ACC112 (cell line): ENCODE data around the gene SPSB4.

Experiments used
- H2AFZ ChIP-seq: fragments of 200-600 bp; sonication (generic); one replicate; pipeline ENCODE4 v1.6.0; 2017; ENCODE audit warnings: antibody characterized with exemption, low read length; ENCODE audit not compliant: unreplicated experiment
- H3K27ac ChIP-seq: fragments of 200-600 bp; sonication (generic); 2 replicates; pipeline ENCODE4 v1.5.1; 2014; ENCODE audit warnings: low read depth, mild to moderate bottlenecking, antibody characterized with exemption, low read length, moderate library complexity
- H3K27me3 ChIP-seq: fragments of 200-600 bp; sonication (generic); 2 replicates; pipeline ENCODE4 v1.6.1; 2014; ENCODE audit warnings: mild to moderate bottlenecking, antibody characterized with exemption, low read length, moderate library complexity, mixed read lengths; ENCODE audit not compliant: insufficient read depth
- H3K36me3 ChIP-seq: fragments of 200-600 bp; sonication (generic); 2 replicates; pipeline ENCODE4 v1.6.1; 2016; ENCODE audit warnings: mild to moderate bottlenecking, antibody characterized with exemption, low read length, moderate library complexity, mixed read lengths; ENCODE audit not compliant: insufficient read depth
- H3K4me1 ChIP-seq: fragments of 200-600 bp; sonication (generic); one replicate; pipeline ENCODE4 v1.6.1; 2016; ENCODE audit warnings: low read length, mixed read lengths; ENCODE audit not compliant: insufficient read depth, unreplicated experiment, control insufficient read depth
- H3K4me3 ChIP-seq: fragments of 200-600 bp; sonication (generic); 2 replicates; pipeline ENCODE4 v1.5.1; 2014; ENCODE audit warnings: mild to moderate bottlenecking, low read depth, low read length
- H3K79me2 ChIP-seq: fragments of 200-600 bp; sonication (generic); one replicate; pipeline ENCODE4 v1.6.0; 2016; ENCODE audit warnings: low read length; ENCODE audit not compliant: control insufficient read depth, unreplicated experiment, insufficient read depth

The SPSB4 gene

DNA sequence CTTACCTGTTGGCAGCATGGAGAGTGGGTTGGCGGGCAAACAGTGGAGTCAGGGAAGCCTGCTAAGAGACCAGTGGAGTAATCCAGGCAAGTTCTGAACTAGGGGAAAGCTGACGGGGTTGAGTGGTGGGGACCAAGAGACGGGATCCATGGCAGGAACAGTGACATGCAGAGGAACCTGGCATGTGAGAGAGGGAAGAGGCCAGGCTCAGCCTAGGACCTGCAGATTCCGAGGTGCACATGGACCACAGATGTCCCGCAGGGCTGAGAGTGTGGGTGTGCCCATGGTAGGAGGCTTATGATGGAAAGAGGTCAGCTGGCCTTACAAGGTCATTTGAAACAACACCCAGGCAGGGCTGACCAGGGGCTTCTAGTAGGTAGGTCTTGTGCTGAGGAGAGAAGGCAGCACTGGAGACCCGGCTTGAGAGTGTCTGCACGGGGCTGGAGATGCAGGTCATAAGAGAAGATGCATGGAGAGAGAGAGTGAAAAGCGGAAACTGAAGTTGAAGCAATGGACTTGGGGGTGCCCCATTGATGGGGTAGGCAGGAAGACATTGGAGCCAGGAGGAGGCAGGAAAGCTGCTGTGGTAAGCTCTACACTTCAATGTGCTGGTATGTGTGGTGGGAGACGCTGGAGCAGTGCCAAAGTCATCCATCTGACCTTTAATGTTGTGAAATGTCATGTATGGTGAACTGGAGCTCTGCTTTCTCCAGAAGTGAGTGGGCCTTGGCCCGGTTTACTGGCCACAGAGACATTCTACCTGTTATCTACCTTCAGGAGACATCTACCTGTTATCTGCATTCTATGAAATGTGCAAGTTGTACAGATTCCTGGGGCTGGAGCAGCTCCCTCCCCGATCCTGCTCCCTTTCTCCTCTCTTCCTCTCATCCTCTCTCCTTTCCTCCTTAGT is 4.6 kb downstream of the SPSB4 start:
- Histone ChIP-seq H3K4me1 (no peaks in the 10 kb centered on the region), H3K36me3 (no peaks in the 10 kb centered on the region), H3K27me3 (peaks cover 88% of the 10 kb centered on the region), H3K79me2 (no peaks in the 10 kb centered on the region), H3K4me3 (no peak overlapping the region), H3K27ac (no peak overlapping the region), H2AFZ (no peak overlapping the region)

DNA sequence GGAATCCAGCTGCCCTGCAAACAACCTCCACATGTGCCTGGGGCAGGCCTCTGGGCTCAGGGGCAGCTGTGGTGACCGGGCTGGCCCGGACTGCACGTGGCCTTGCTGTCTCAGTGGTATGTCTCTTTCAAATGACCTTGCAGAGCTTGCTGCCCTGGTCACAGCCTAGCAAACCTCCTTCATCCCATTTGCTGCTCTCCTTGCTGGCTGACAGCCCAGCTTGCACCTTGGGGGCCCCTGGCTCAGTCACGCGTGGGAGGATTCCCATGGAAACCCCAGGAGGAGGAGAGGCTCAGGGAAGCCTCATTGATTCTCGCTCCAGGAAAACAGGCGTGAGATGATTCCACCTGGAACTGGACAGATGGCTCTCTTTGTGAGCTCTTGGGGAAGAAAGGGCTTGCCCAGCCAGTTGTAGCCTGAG is 5.6 kb downstream of the SPSB4 start:
- no peak overlapping the region for H3K27ac ChIP-seq
- H3K27me3 ChIP-seq: peaks cover 78% of the 10 kb centered on the region
- H3K79me2 ChIP-seq: no peaks in the 10 kb centered on the region
- H2AFZ ChIP-seq: no peak overlapping the region
- no peak overlapping the region for H3K4me3 ChIP-seq
- no peaks in the 10 kb centered on the region for H3K4me1 ChIP-seq
- H3K36me3 ChIP-seq: no peaks in the 10 kb centered on the region

DNA sequence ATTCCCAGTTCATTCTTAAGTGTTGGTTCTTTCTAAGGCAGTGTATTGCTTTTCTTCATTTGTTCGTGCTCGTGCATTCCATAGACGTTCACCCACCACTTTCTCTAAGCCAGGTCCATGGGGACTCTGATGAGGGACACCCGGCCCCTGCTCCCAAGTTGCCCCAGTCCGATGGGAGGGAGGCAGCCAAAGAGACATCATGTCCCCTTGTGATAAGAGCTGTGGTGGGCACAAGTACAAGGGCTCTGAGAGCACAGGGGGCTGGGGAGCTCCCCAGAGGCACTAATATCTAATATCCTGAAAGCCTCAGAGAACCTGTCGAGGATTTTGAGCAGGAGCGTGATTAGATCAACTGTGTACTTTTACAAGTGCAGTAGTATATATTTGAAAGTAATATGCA is 6.3 kb downstream of the SPSB4 start:
- Histone ChIP-seq H2AFZ (no peak overlapping the region), H3K27ac (no peak overlapping the region), H3K79me2 (no peaks in the 10 kb centered on the region), H3K27me3 (peaks cover 72% of the 10 kb centered on the region), H3K36me3 (no peaks in the 10 kb centered on the region), H3K4me3 (no peak overlapping the region), H3K4me1 (no peaks in the 10 kb centered on the region)

DNA sequence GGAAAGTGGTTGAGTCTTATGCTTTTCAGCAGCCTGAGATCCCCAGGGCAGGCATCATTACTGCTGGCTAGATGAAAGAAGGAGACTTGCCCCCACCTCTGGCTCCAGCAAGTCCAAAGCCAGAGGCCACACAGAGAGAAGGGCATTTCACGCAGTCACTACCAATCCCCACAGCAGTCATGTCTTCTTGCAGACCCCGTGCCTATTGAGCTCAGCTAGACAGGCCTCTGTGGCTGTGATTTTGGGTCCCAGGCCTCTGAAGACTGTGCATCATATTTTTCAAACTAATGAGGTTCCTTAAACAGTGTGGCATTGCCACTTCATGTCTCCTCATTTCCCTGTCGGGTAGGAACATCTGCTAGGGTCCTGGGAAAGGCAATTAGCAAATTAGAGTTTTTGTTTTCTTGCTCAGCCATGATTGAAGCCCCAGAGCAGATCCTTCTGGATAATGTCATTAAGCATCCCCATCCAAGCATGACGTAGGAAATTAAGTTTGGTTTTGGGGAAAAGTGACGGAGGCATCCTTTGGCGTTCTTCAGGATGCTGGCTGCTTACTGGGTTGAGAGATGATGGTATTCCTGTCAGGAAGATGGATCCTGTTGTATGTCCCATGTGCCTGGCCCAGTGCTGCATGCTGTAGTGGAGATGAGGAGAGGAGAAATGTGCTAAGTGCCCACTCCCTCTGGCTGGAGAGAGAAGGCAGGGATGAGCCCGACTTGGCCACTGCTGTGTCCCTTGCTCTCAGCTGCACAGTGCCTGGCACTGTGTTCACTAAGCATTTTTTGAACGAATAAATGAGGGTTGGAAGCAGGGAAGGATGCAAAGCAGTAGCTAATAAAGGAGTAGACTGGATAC is 7.0 kb downstream of the SPSB4 start:
- Histone ChIP-seq H3K27me3 (peaks cover 72% of the 10 kb centered on the region), H3K4me1 (no peaks in the 10 kb centered on the region), H3K4me3 (no peak overlapping the region), H2AFZ (no peak overlapping the region), H3K36me3 (no peaks in the 10 kb centered on the region), H3K79me2 (no peaks in the 10 kb centered on the region), H3K27ac (no peak overlapping the region)

DNA sequence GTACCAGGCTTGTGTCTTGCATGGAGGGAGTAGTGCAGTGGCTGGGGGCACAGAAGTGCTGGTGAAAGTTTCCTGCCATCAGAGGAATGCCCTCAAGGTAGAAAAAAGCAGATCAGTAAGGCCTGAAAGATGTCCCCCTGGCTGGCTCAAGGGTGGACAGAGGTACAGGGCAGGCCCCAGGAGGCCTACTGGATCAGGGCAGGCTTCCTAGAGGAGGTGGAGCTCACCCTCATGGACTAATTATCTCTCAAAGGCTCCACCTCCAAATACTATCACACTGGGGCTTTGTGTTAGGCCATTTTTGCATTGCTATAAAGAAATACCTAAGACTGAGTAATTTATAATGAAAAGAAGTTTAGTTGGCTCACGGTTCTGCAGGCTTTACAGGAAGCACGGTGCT is 7.8 kb downstream of the SPSB4 start:
- Histone ChIP-seq H3K36me3 (no peaks in the 10 kb centered on the region), H3K27me3 (peaks cover 72% of the 10 kb centered on the region), H3K4me3 (no peak overlapping the region), H3K27ac (no peak overlapping the region), H2AFZ (no peak overlapping the region), H3K4me1 (no peaks in the 10 kb centered on the region), H3K79me2 (no peaks in the 10 kb centered on the region)

DNA sequence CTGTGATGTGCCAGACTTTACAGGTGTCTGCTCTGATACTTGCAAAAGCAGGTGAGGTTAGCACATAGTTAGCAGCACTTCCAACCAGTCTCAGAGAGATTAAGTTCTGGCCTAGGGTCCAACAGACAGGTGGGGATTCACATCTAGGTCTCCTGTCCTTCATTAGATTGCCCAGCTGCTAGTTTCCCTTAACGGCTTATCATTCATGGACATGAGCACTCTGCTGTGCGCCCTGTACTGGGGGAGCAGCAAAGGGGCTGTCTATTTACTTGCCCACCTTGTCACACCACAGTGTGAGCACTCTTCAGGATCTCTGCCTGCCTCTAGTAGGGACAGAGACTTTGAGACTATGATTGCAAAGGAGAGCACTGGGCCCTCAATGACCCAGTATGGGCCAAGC is 8.7 kb downstream of the SPSB4 start:
- Histone ChIP-seq H3K36me3 (no peaks in the 10 kb centered on the region), H3K4me3 (no peak overlapping the region), H3K27me3 (peaks cover 73% of the 10 kb centered on the region), H2AFZ (no peak overlapping the region), H3K27ac (no peak overlapping the region), H3K4me1 (no peaks in the 10 kb centered on the region), H3K79me2 (no peaks in the 10 kb centered on the region)

DNA sequence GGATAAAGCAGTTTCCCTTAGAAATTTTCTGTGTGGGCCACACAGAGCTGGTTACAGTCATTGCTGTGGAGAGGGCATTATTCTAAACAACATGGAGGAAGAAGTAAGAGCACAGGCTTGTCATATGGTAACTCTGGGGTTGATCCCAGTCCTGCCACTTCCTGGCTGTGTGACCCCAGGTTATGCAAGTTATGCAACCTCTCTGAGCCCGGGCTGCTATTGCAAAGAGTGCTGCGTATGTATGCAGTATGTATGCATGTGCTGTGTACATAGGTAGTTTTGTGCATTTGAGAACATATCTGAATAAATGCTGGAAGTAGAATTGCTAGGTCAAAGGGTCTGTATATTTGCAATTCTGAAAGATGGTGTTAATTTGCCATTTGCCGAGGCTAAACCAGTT is 9.2 kb downstream of the SPSB4 start:
- Histone ChIP-seq H3K4me3 (no peak overlapping the region), H2AFZ (no peak overlapping the region), H3K27me3 (peaks cover 73% of the 10 kb centered on the region), H3K27ac (no peak overlapping the region), H3K4me1 (no peaks in the 10 kb centered on the region), H3K36me3 (no peaks in the 10 kb centered on the region), H3K79me2 (no peaks in the 10 kb centered on the region)

DNA sequence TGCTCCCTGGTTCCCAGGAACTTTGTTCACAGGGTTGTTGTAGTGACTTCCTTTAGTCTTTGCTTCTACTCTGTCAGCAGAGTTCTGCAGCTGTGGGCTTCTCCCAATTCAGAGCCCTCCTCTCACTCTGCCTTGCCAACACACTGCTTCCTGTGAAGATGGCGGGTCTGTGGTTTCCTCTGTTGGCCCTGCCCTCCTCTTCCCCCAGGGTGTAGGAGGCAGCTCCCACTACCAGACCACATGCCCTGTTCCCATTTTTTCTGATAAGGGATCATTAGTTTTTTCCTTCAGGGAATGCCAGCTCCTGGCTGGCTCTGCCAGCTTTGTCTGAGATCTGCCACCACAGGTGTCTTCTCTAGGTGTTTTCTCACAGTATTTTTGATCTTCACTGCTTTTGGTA is 12.7 kb downstream of the SPSB4 start:
- H2AFZ ChIP-seq: no peak overlapping the region
- no peak overlapping the region for H3K27ac ChIP-seq
- H3K79me2 ChIP-seq: no peaks in the 10 kb centered on the region
- no peaks in the 10 kb centered on the region for H3K36me3 ChIP-seq
- no peaks in the 10 kb centered on the region for H3K4me1 ChIP-seq
- H3K27me3 ChIP-seq: peaks cover 51% of the 10 kb centered on the region
- no peak overlapping the region for H3K4me3 ChIP-seq

DNA sequence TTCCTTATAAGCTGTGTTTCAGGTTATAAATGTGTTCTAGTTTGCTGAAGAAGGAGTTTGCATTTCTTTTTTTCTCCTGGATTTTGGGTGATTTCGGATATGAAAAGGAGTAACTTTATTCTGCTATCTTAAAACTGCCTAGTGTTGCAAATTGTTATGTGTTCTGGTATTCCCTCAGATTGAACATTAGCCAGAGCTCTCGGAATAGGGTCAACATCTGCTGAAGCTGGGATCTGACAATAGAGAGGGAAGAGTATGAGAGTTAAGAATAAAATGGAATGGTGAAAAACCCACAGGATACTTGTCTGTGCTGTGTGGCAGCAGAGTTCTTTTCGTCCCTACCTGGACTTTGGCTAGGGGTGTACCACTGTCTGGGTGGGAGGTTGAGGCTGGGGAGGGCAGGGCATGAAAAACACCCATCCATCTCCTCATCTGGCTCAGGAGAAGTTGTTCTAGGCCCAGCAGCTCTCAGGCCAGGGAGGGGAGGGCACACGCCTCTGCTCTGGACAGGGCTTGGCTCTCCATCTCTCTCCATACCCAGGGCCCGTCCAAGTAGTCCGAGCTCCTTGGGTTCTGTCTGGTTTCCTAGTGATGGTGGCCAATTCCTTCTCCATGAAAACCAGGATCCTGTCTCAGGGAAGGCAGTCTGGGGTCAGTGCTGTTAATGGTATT is 13.2 kb downstream of the SPSB4 start:
- Histone ChIP-seq H3K4me3 (no peak overlapping the region), H3K4me1 (no peaks in the 10 kb centered on the region), H3K36me3 (no peaks in the 10 kb centered on the region), H3K79me2 (no peaks in the 10 kb centered on the region), H2AFZ (no peak overlapping the region), H3K27ac (no peak overlapping the region), H3K27me3 (peaks cover 53% of the 10 kb centered on the region)

DNA sequence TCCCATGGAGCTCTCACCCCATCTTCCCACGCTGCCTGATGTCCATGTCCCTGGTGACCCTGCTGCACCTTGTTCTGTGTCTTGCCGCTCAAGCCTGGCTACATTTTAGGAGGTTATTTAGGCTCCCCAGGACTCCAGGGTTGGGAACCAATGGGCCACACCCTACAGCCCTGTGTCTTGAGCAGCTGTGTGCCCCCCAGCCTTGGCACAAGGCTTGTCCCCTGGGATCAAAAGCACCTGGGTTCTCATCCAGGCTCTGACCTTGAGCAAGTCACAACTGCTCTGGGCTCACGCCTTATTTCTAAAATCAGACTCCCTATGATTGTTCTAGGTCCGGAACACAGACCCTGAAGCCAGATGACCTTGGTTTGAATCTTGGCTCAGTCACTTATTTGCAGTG is 14.1 kb downstream of the SPSB4 start:
- no peaks in the 10 kb centered on the region for H3K79me2 ChIP-seq

More for the DNA sequence above, 14.1 kb downstream of the SPSB4 start:
- Histone ChIP-seq H3K27ac (no peak overlapping the region), H3K4me3 (no peak overlapping the region), H3K36me3 (no peaks in the 10 kb centered on the region), H3K4me1 (no peaks in the 10 kb centered on the region), H3K27me3 (peaks cover 51% of the 10 kb centered on the region), H2AFZ (no peak overlapping the region)
